Mesenchymal stem cell (in vitro differentiated cells and primary cell): Measurements from ENCODE around the gene MINDY4.

Source experiments
- DNase-seq: peaks from one replicate; pipeline ENCODE4 v3.0.0-alpha.2; 2013
- H2AFZ ChIP-seq: one replicate; pipeline ENCODE4 v1.6.1; 2013; ENCODE audit warnings: low read depth, mild to moderate bottlenecking, control low read depth, inconsistent platforms, low read length, moderate library complexity
- H2AK5ac ChIP-seq: 2 replicates; pipeline ENCODE4 v1.6.1; 2013; ENCODE audit warnings: low read length, moderate library complexity, mild to moderate bottlenecking, inconsistent platforms; ENCODE audit not compliant: severe bottlenecking
- H2BK120ac ChIP-seq: one replicate; pipeline ENCODE4 v1.6.1; 2013; ENCODE audit warnings: low read depth, mild to moderate bottlenecking, inconsistent platforms, low read length, moderate library complexity
- H2BK12ac ChIP-seq, 2 experiments: one replicate each; pipeline ENCODE4 v1.6.1; 2013; ENCODE audit warnings: inconsistent platforms in 2 of 2, low read length in 2 of 2, mild to moderate bottlenecking in 2 of 2, moderate library complexity in 2 of 2, control low read depth in 1 of 2
- H2BK15ac ChIP-seq: one replicate; pipeline ENCODE4 v1.6.1; 2013; ENCODE audit warnings: mild to moderate bottlenecking, low read depth, inconsistent platforms; ENCODE audit not compliant: poor library complexity, severe bottlenecking
- H2BK5ac ChIP-seq: 2 replicates; pipeline ENCODE4 v1.6.1; 2013; ENCODE audit warnings: low read depth, mild to moderate bottlenecking, low read length, control low read depth, inconsistent platforms; ENCODE audit not compliant: poor library complexity, severe bottlenecking
- H3K14ac ChIP-seq, 2 experiments: one replicate each; pipeline ENCODE4 v1.6.1; 2013; ENCODE audit warnings: inconsistent platforms in 2 of 2, low read length in 2 of 2, control low read depth in 1 of 2, mild to moderate bottlenecking in 1 of 2, moderate library complexity in 1 of 2
- H3K18ac ChIP-seq, 2 experiments: one replicate each; pipeline ENCODE4 v1.6.1; 2013; ENCODE audit warnings: inconsistent platforms in 2 of 2, low read length in 2 of 2, control low read depth in 1 of 2, low read depth in 1 of 2, mild to moderate bottlenecking in 1 of 2
- H3K23ac ChIP-seq, 2 experiments: one replicate each; pipeline ENCODE4 v1.6.1; 2013; ENCODE audit warnings: inconsistent platforms in 2 of 2, low read length in 2 of 2, mild to moderate bottlenecking in 2 of 2, moderate library complexity in 2 of 2, control low read depth in 1 of 2
- H3K27ac ChIP-seq: 2 replicates; pipeline ENCODE4 v1.5.1; 2013; ENCODE audit warnings: mild to moderate bottlenecking, moderate library complexity, low read length, control low read depth, inconsistent platforms; ENCODE audit not compliant: poor library complexity, severe bottlenecking
- H3K27me3 ChIP-seq, 2 experiments: 2 replicates each; pipeline versions ENCODE4 v1.6.1 to v1.7.0; 2013; ENCODE audit warnings: low read length in 2 of 2, mild to moderate bottlenecking in 2 of 2, moderate library complexity in 2 of 2, control low read depth in 1 of 2, inconsistent platforms in 1 of 2; ENCODE audit not compliant: control insufficient read depth in 1 of 2, insufficient read depth in 1 of 2
- H3K36me3 ChIP-seq, 2 experiments: 2 replicates each; pipeline versions ENCODE4 v1.6.1 to v1.7.0; 2013; ENCODE audit warnings: low read length in 2 of 2, control low read depth in 1 of 2, inconsistent platforms in 1 of 2, low read depth in 1 of 2, mild to moderate bottlenecking in 1 of 2; ENCODE audit not compliant: insufficient read depth in 2 of 2, control insufficient read depth in 1 of 2
- H3K4ac ChIP-seq, 2 experiments: one replicate each; pipeline ENCODE4 v1.6.1; 2013; ENCODE audit warnings: inconsistent platforms in 2 of 2, low read length in 2 of 2, mild to moderate bottlenecking in 2 of 2, moderate library complexity in 2 of 2, control low read depth in 1 of 2, low read depth in 1 of 2
- H3K4me1 ChIP-seq: 2 replicates; pipeline ENCODE4 v1.6.1; 2013; ENCODE audit warnings: low read depth, low read length, control low read depth; ENCODE audit not compliant: control insufficient read depth, insufficient read depth
- H3K4me2 ChIP-seq: 2 replicates; pipeline ENCODE4 v1.6.1; 2013; ENCODE audit warnings: low read length, mild to moderate bottlenecking, inconsistent platforms; ENCODE audit not compliant: poor library complexity, severe bottlenecking
- H3K4me3 ChIP-seq, 2 experiments: 2 replicates each; pipeline versions ENCODE4 v1.5.1 to v1.7.0; 2013; ENCODE audit warnings: low read length in 2 of 2, mild to moderate bottlenecking in 2 of 2, control low read depth in 1 of 2, low read depth in 1 of 2; ENCODE audit not compliant: insufficient read depth in 1 of 2
- H3K79me1 ChIP-seq: replicated peaks from 2 replicates; pipeline ENCODE4 v1.6.1; 2013; ENCODE audit warnings: mild to moderate bottlenecking, control low read depth, low read length, inconsistent platforms; ENCODE audit not compliant: poor library complexity, severe bottlenecking
- H3K9ac ChIP-seq: 2 replicates; pipeline ENCODE4 v1.7.0; 2013; ENCODE audit warnings: mild to moderate bottlenecking, low read length, moderate library complexity
- H3K9me3 ChIP-seq: 2 replicates; pipeline ENCODE4 v1.7.0; 2013; ENCODE audit warnings: mild to moderate bottlenecking, low read length; ENCODE audit not compliant: control insufficient read depth
- H4K8ac ChIP-seq: one replicate; pipeline ENCODE4 v1.6.1; 2013; ENCODE audit warnings: inconsistent platforms, mild to moderate bottlenecking, low read length, moderate library complexity
- H4K91ac ChIP-seq: one replicate; pipeline ENCODE4 v1.6.1; 2013; ENCODE audit warnings: mild to moderate bottlenecking, low read length, inconsistent platforms
- WGBS: methylation state at CpG from one replicate; pipeline ENCODE4 v1.1.7; 2013; ENCODE audit warnings: mixed read lengths; 5-methylcytosine and 5-hydroxymethylcytosine counted together

The MINDY4 gene

GRCh38 chr7:30867483-30867882, 96.3 kb downstream of the MINDY4 start:
- no peak overlapping the region for H4K91ac ChIP-seq
- no peak overlapping the region for H2AK5ac ChIP-seq
- no peak for DNase-seq
- H2BK5ac ChIP-seq, result no peak overlapping the region
- H3K4ac ChIP-seq, result no peak overlapping the region
- peaks cover 13% of the 10 kb centered on the region for H3K4me1 ChIP-seq
- peaks cover 53 to 60% of the 10 kb centered on the region in 2 experiments for H3K36me3 ChIP-seq
- 94% methylated on average over 1 of the region's 1 CpG for WGBS
- H3K23ac ChIP-seq, result no peak overlapping the region
- no peak overlapping the region for H2BK120ac ChIP-seq
- no peak overlapping the region for H3K27ac ChIP-seq
- no peak overlapping the region for H2BK12ac ChIP-seq
- no peak overlapping the region for H4K8ac ChIP-seq
- H3K4me2 ChIP-seq, result no peak overlapping the region
- H3K9me3 ChIP-seq, result no peaks in the 10 kb centered on the region
- no peaks in the 10 kb centered on the region for H3K27me3 ChIP-seq
- H2BK15ac ChIP-seq, result no peak overlapping the region
- no peaks in the 10 kb centered on the region for H3K79me1 ChIP-seq
- H2AFZ ChIP-seq, result no peak overlapping the region
- H3K4me3 ChIP-seq, result no peak overlapping the region
- no peak overlapping the region for H3K9ac ChIP-seq
- no peak overlapping the region for H3K18ac ChIP-seq
- H3K14ac ChIP-seq, result no peak overlapping the region

- H2BK12ac ChIP-seq, result no peak overlapping the region
- no peaks in the 10 kb centered on the region for H3K27me3 ChIP-seq
- H3K36me3 ChIP-seq, result peaks cover 58 to 80% of the 10 kb centered on the region in 2 experiments
- H4K91ac ChIP-seq, result no peak overlapping the region
- H2BK120ac ChIP-seq, result no peak overlapping the region
- H3K9ac ChIP-seq, result no peak overlapping the region
- H3K4me3 ChIP-seq, result no peak overlapping the region
- no peak for DNase-seq
- no peak overlapping the region for H3K18ac ChIP-seq
- H3K4me1 ChIP-seq, result peaks cover 10% of the 10 kb centered on the region
- WGBS, result 92% methylated on average over 13 of the region's 13 CpGs
- H2BK15ac ChIP-seq, result no peak overlapping the region
- H3K79me1 ChIP-seq, result no peaks in the 10 kb centered on the region
- no peak overlapping the region for H3K4me2 ChIP-seq
- no peak overlapping the region for H2BK5ac ChIP-seq
- H3K23ac ChIP-seq, result no peak overlapping the region
- H3K27ac ChIP-seq, result no peak overlapping the region
- no peak overlapping the region for H2AK5ac ChIP-seq
- no peak overlapping the region for H2AFZ ChIP-seq
- H3K14ac ChIP-seq, result peak overlapping the region in 1 of 2 experiments; percentile 33
- no peak overlapping the region for H3K4ac ChIP-seq
- H3K9me3 ChIP-seq, result no peaks in the 10 kb centered on the region
- H4K8ac ChIP-seq, result no peak overlapping the region
Measured at GRCh38 chr7:30869794-30870611, 98.8 kb downstream of the MINDY4 start.

- Histone ChIP-seq H3K4ac (no peak overlapping the region), H3K36me3 (peaks cover 57 to 80% of the 10 kb centered on the region in 2 experiments), H2BK15ac (no peak overlapping the region), H2AK5ac (peak overlapping the region; percentile 71), H2BK12ac (no peak overlapping the region), H4K91ac (no peak overlapping the region), H3K79me1 (no peaks in the 10 kb centered on the region), H2AFZ (no peak overlapping the region), H3K4me2 (no peak overlapping the region), H3K27ac (no peak overlapping the region), H3K4me1 (peaks cover 10% of the 10 kb centered on the region), H3K18ac (no peak overlapping the region), H3K23ac (no peak overlapping the region), H3K27me3 (no peaks in the 10 kb centered on the region), H2BK120ac (no peak overlapping the region), H3K9me3 (no peaks in the 10 kb centered on the region), H3K4me3 (no peak overlapping the region), H2BK5ac (no peak overlapping the region), H4K8ac (no peak overlapping the region), H3K9ac (no peak overlapping the region), H3K14ac (no peak overlapping the region)
- DNase-seq, result no peak
- 81% methylated on average over 10 of the region's 10 CpGs for WGBS
Measured at GRCh38 chr7:30870821-30871518, 99.8 kb downstream of the MINDY4 start.

- Histone ChIP-seq H2BK5ac (no peak overlapping the region), H3K9ac (no peak overlapping the region), H2AK5ac (no peak overlapping the region), H3K18ac (no peak overlapping the region), H4K8ac (no peak overlapping the region), H3K27ac (no peak overlapping the region), H2BK15ac (no peak overlapping the region), H3K9me3 (no peaks in the 10 kb centered on the region), H3K4me1 (peaks cover 10% of the 10 kb centered on the region), H3K4ac (no peak overlapping the region), H3K4me2 (no peak overlapping the region), H3K4me3 (no peak overlapping the region), H2AFZ (no peak overlapping the region), H4K91ac (no peak overlapping the region), H3K14ac (no peak overlapping the region), H3K23ac (no peak overlapping the region), H2BK12ac (no peak overlapping the region), H2BK120ac (no peak overlapping the region), H3K36me3 (peaks cover 58 to 81% of the 10 kb centered on the region in 2 experiments), H3K79me1 (no peaks in the 10 kb centered on the region), H3K27me3 (no peaks in the 10 kb centered on the region)
- WGBS, result over 99% methylated on average over 4 of the region's 5 CpGs
- no peak for DNase-seq
Measured at GRCh38 chr7:30871655-30872054, 100.4 kb downstream of the MINDY4 start.
